IMR-90 (cell line): ENCODE measurements around the gene ZNF827. TPM values are rescaled to one million over a fixed set of nuclear protein-coding genes. Genes with fewer than 3 reads are reported as not detected.

Source experiments
- ATAC-seq: fragments of 200-7000 bp; cut with Tn5 transposase; 2 replicates; pipeline ENCODE4 v1.9.1; 2020; ENCODE audit warnings: low read depth, mild to moderate bottlenecking, moderate library complexity
- BruUV-seq: library from RNA; stranded (reverse); fragments of 400-500 nt; replicated peaks from 2 replicates; lab custom pipeline; 2021; lab: Mats Ljungman, UMichigan
- CTCF ChIA-PET: fragments of 300-600 bp; formaldehyde crosslinking; extraction: SDS; loops from one replicate; lab custom pipeline; 2021; ENCODE audit warnings: antibody characterized with exemption; lab: Yijun Ruan, JAX
- POLR2A ChIA-PET: fragments of 300-600 bp; sonication (Branson Sonifier 250); formaldehyde crosslinking; loops from one replicate; lab custom pipeline; 2022; ENCODE audit warnings: antibody characterized with exemption; ENCODE audit not compliant: unreplicated experiment; lab: Charles Lee
- DNase-seq: peaks from one replicate; pipeline ENCODE4 v3.0.0; 2013
- H2AFZ ChIP-seq: replicated peaks from 2 replicates; pipeline ENCODE3; 2013; ENCODE audit warnings: low read length, mild to moderate bottlenecking; ENCODE audit not compliant: poor library complexity
- H2AK5ac ChIP-seq: 2 replicates; pipeline ENCODE4 v1.6.1; 2013; ENCODE audit warnings: low read depth, low read length, inconsistent platforms
- H2AK9ac ChIP-seq: replicated peaks from 2 replicates; pipeline ENCODE3; 2013; ENCODE audit warnings: mild to moderate bottlenecking, low read depth, low read length, moderate library complexity; ENCODE audit not compliant: poor library complexity
- H2BK120ac ChIP-seq: 2 replicates; pipeline ENCODE4 v1.6.1; 2013; ENCODE audit warnings: low read depth, low read length, inconsistent platforms
- H2BK15ac ChIP-seq: 3 replicates; pipeline ENCODE4 v1.6.1; 2013; ENCODE audit warnings: low read depth, low read length, inconsistent platforms
- H2BK20ac ChIP-seq: 2 replicates; pipeline ENCODE4 v1.6.1; 2013; ENCODE audit warnings: low read depth, mild to moderate bottlenecking, inconsistent platforms, low read length, moderate library complexity
- H2BK5ac ChIP-seq: 2 replicates; pipeline ENCODE4 v1.6.1; 2013; ENCODE audit warnings: mild to moderate bottlenecking, low read depth, low read length, inconsistent platforms; ENCODE audit not compliant: poor library complexity, severe bottlenecking
- H3K14ac ChIP-seq: replicated peaks from 2 replicates; pipeline ENCODE4 v1.6.1; 2013; ENCODE audit warnings: low read depth, low read length, inconsistent platforms
- H3K18ac ChIP-seq: 2 replicates; pipeline ENCODE4 v1.6.1; 2013; ENCODE audit warnings: low read depth, low read length, control low read depth
- H3K23ac ChIP-seq: 2 replicates; pipeline ENCODE4 v1.6.1; 2013; ENCODE audit warnings: low read depth, low read length, inconsistent platforms
- H3K27ac ChIP-seq: 2 replicates; pipeline ENCODE4 v1.5.1; 2013; ENCODE audit warnings: mild to moderate bottlenecking, control low read depth, low read length; ENCODE audit not compliant: insufficient read depth
- H3K27me3 ChIP-seq: 2 replicates; pipeline ENCODE4 v1.6.1; 2013; ENCODE audit warnings: low read length; ENCODE audit not compliant: control insufficient read depth, insufficient read depth
- H3K36me3 ChIP-seq: 2 replicates; pipeline ENCODE4 v1.6.1; 2013; ENCODE audit warnings: low read length, mixed read lengths; ENCODE audit not compliant: control insufficient read depth, insufficient read depth
- H3K4ac ChIP-seq: 2 replicates; pipeline ENCODE4 v1.6.1; 2013; ENCODE audit warnings: low read depth, low read length, inconsistent platforms
- H3K4me1 ChIP-seq: 2 replicates; pipeline ENCODE4 v1.6.1; 2013; ENCODE audit warnings: low read length, mixed read lengths; ENCODE audit not compliant: control insufficient read depth, insufficient read depth
- H3K4me2 ChIP-seq: 2 replicates; pipeline ENCODE4 v1.6.1; 2013; ENCODE audit warnings: low read depth, mild to moderate bottlenecking, control low read depth, low read length, moderate library complexity
- H3K4me3 ChIP-seq: 2 replicates; pipeline ENCODE4 v1.5.1; 2013; ENCODE audit warnings: low read depth, mild to moderate bottlenecking, control low read depth, low read length, moderate library complexity; ENCODE audit not compliant: insufficient read depth
- H3K56ac ChIP-seq: 2 replicates; pipeline ENCODE4 v1.6.1; 2013; ENCODE audit warnings: low read length, inconsistent platforms; ENCODE audit not compliant: insufficient read depth; ENCODE audit errors: extremely low read depth
- H3K79me1 ChIP-seq, 2 experiments: 2 replicates each; pipeline ENCODE4 v1.6.1; 2013; ENCODE audit warnings: low read length in 2 of 2, inconsistent platforms in 1 of 2, low read depth in 1 of 2
- H3K9ac ChIP-seq: 2 replicates; pipeline ENCODE4 v1.6.1; 2013; ENCODE audit warnings: low read depth, low read length, control low read depth
- H3K9me1 ChIP-seq: 2 replicates; pipeline ENCODE4 v1.6.1; 2013; ENCODE audit warnings: low read length, inconsistent platforms; ENCODE audit not compliant: insufficient read depth
- H3K9me3 ChIP-seq: 2 replicates; pipeline ENCODE4 v1.6.1; 2013; ENCODE audit warnings: low read length; ENCODE audit not compliant: control insufficient read depth, insufficient read depth
- H4K20me1 ChIP-seq: 2 replicates; pipeline ENCODE4 v1.6.1; 2013; ENCODE audit warnings: low read length, inconsistent platforms; ENCODE audit not compliant: insufficient read depth
- H4K5ac ChIP-seq: 2 replicates; pipeline ENCODE4 v1.6.1; 2013; ENCODE audit warnings: mild to moderate bottlenecking, low read depth, low read length, control low read depth
- H4K8ac ChIP-seq, 2 experiments: 2 replicates each; pipeline ENCODE4 v1.6.1; 2013; ENCODE audit warnings: low read depth in 2 of 2, low read length in 2 of 2, control low read depth in 1 of 2, inconsistent platforms in 1 of 2
- H4K91ac ChIP-seq: 2 replicates; pipeline ENCODE4 v1.6.1; 2013; ENCODE audit warnings: low read depth, low read length, inconsistent platforms; ENCODE audit not compliant: insufficient read depth
- SMC3 ChIP-seq: fragments of 150-350 bp; IDR thresholded peaks from 2 replicates; pipeline ENCODE4 v1.6.1; 2016; ENCODE audit warnings: low read depth, mild to moderate bottlenecking, antibody characterized with exemption, low read length, moderate library complexity
- WGBS, 2 experiments: methylation state at CpG; one replicate each; pipeline versions ENCODE4 v1.1.5 to v1.1.7; 2013; ENCODE audit warnings: missing lambda C conversion rate in 2 of 2; ENCODE audit not compliant: insufficient read length in 1 of 2; ENCODE audit errors: extremely low coverage in 2 of 2; 5-methylcytosine and 5-hydroxymethylcytosine counted together
- dilution Hi-C: fragments of 300-500 bp; cut with HindIII; formaldehyde crosslinking; loops from one replicate; pipeline ENCODE4 v1.14.3; 2018; ENCODE audit warnings: low sequenced_read_pairs; ENCODE audit not compliant: unreplicated experiment
- in situ Hi-C: fragments of 300-500 bp; cut with MboI; formaldehyde crosslinking; loops from 3 replicates; pipeline ENCODE4 v1.14.3; 2019; ENCODE audit warnings: low sequenced_read_pairs, inconsistent platforms, mixed read lengths
- intact Hi-C: fragments of 100-400 bp; cut with micrococcal nuclease; formaldehyde crosslinking; loops from 2 replicates; pipeline ENCODE4 v1.10.0; 2022
- polyA plus RNA-seq, 3 experiments: library from polyadenylated mRNA; depleted of rRNA; stranded (reverse); fragments of >200 nt; gene quantifications; 2 replicates each; pipeline ENCODE4 v1.2.3, GENCODE V29; 2012; ENCODE audit warnings: low replicate concordance in 1 of 3
- total RNA-seq: library from RNA; depleted of rRNA; stranded (reverse); fragments of >200 nt; gene quantifications from 2 replicates; pipeline ENCODE4 v1.2.3, GENCODE V29; 2012

ZNF827 gene
- total and polyA plus RNA-seq, 2 of the 4 experiments (the other 2 are of a cell fraction) = 6.6 to 31.7 TPM

- intact Hi-C loops (no loop called here), dilution Hi-C loops (no loop called here), in situ Hi-C loops (no loop called here)
- H3K56ac ChIP-seq = no peak overlapping the region
- peak overlapping the region; percentile 79 for H4K91ac ChIP-seq
- no peak overlapping the region for H2AFZ ChIP-seq
- peak overlapping the region; percentile 87 for H2AK5ac ChIP-seq
- H3K4me3 ChIP-seq = no peak overlapping the region
- peaks cover 12% of the 10 kb centered on the region for H3K36me3 ChIP-seq
- H3K9me3 ChIP-seq = no peaks in the 10 kb centered on the region
- peak overlapping the region in 1 of 2 experiments; percentile 0; a peak in 1 of 4 replicates for H4K8ac ChIP-seq
- no peaks in the 10 kb centered on the region for H3K27me3 ChIP-seq
- H4K20me1 ChIP-seq = no peaks in the 10 kb centered on the region
- H3K14ac ChIP-seq = peak overlapping the region; percentile 65
- H3K4ac ChIP-seq = peak overlapping the region; percentile 71
- peaks cover 5 to 11% of the 10 kb centered on the region in 2 experiments; a peak in 1 of 4 replicates for H3K79me1 ChIP-seq
- DNase-seq (no peak), ATAC-seq (no peak)
- H2BK20ac ChIP-seq = peak overlapping the region; percentile 36; the same call in 1 of the 2 replicates
- peak overlapping the region; percentile 59; the same call in 2 of the 3 replicates for H2BK15ac ChIP-seq
- H2BK5ac ChIP-seq = no peak overlapping the region
- 100% methylated on average over 1 of the region's 11 CpGs; no CpG with 5 or more reads in 1 of the 2 experiments for WGBS, 2 experiments
- H3K9ac ChIP-seq = no peak overlapping the region
- no peak for TF ChIP-seq SMC3
- peaks cover 9% of the 10 kb centered on the region for H3K9me1 ChIP-seq
- peak overlapping the region; percentile 53 for H2BK120ac ChIP-seq
- peaks cover 3% of the 10 kb centered on the region for H3K4me1 ChIP-seq
- POLR2A ChIA-PET = no interaction called here
- CTCF ChIA-PET = interaction anchor here (2.6 kb wide), 1 partner anchor 45 kb away, joined by 6 read pairs; no protein-coding TSS in a partner anchor
- H2AK9ac ChIP-seq = no peak overlapping the region
- H4K5ac ChIP-seq = no peak overlapping the region; the same call in 1 of the 2 replicates
- no peak overlapping the region for H3K18ac ChIP-seq
- no peak overlapping the region for H3K27ac ChIP-seq
- H3K23ac ChIP-seq = peak overlapping the region; percentile 61; the same call in 1 of the 2 replicates
- no TSS peak for BruUV-seq
- no peak overlapping the region for H3K4me2 ChIP-seq
These were observed 96.3 kb downstream of the ZNF827 start for GRCh38 chr4:145842224-145842887.
